K562 (cell line): Measurements from ENCODE around the gene ZNF792. TPM values are rescaled to one million over a fixed set of nuclear protein-coding genes. Genes with fewer than 3 reads are reported as not detected.
"Not testable (repeated sequence)": the region's sequence is repeated elsewhere in the genome, so short reads cannot be mapped to it uniquely, and the experiment has no call there.

Source experiments
- ATAC-seq: fragments of 200-7000 bp; cut with Tn5 transposase; 3 replicates; pipeline ENCODE4 v1.9.1; 2020; ENCODE audit warnings: moderate library complexity
- BruUV-seq: library from RNA; stranded (reverse); fragments of 400-500 nt; replicated peaks from 2 replicates; lab custom pipeline; 2021; lab: Mats Ljungman, UMichigan
- CTCF ChIA-PET: fragments of 300-600 bp; formaldehyde crosslinking; extraction: SDS; loops from one replicate; lab custom pipeline; 2021; ENCODE audit warnings: low intra/inter-chr PET ratio; lab: Yijun Ruan, JAX
- POLR2A ChIA-PET: fragments of 300-600, 350-650 bp; sonication (Branson Sonifier 250); formaldehyde crosslinking; extraction: SDS; loops from one replicate; lab custom pipeline; 2021; ENCODE audit warnings: antibody characterized with exemption, inconsistent platforms; lab: Yijun Ruan, JAX
- DNase-seq, 4 experiments: peaks; one replicate each; pipeline versions ENCODE4 v3.0.0 to v3.0.0-alpha.2; 2011 to 2018; ENCODE audit warnings: low spot score in 3 of 4, mixed read lengths in 3 of 4; ENCODE audit errors: extremely low read depth in 1 of 4
- FAIRE-seq: peaks from 2 replicates; lab custom pipeline; 2011; peaks lifted over from hg19 to GRCh38; lab: Jason Lieb, UNC
- H2AFZ ChIP-seq: 2 replicates; pipeline ENCODE4 v1.6.0; 2011; ENCODE audit warnings: low read depth, low read length, control low read depth, inconsistent platforms
- H3K27ac ChIP-seq: fragments of 200-600 bp; 3 replicates; pipeline ENCODE4 v1.8.0; 2011; ENCODE audit warnings: low read depth, mild to moderate bottlenecking, control low read depth, inconsistent platforms, low read length, moderate library complexity, mixed read lengths; ENCODE audit errors: extremely low read depth
- H3K27me3 ChIP-seq, 2 experiments: fragments of 300-600 bp in 1 of 2; 2 replicates in 1 of 2; 3 replicates in 1 of 2; pipeline versions ENCODE4 v1.6.0 to v1.8.0; 2011; ENCODE audit warnings: inconsistent platforms in 2 of 2, low read length in 2 of 2, mild to moderate bottlenecking in 1 of 2, mixed read lengths in 1 of 2, moderate library complexity in 1 of 2; ENCODE audit not compliant: control insufficient read depth in 2 of 2, insufficient read depth in 2 of 2
- H3K36me3 ChIP-seq: fragments of 300-600 bp; 3 replicates; pipeline ENCODE4 v1.8.0; 2011; ENCODE audit warnings: mild to moderate bottlenecking, low read length, inconsistent platforms; ENCODE audit not compliant: control insufficient read depth, insufficient read depth
- H3K4me1 ChIP-seq, 2 experiments: fragments of 200-600 bp in 1 of 2; replicated peaks in 1 of 2; 2 replicates in 1 of 2; 3 replicates in 1 of 2; pipeline versions ENCODE4 v1.5.1 to v1.8.0; 2011; ENCODE audit warnings: inconsistent platforms in 2 of 2, low read length in 2 of 2, mild to moderate bottlenecking in 1 of 2, mixed read lengths in 1 of 2, moderate library complexity in 1 of 2; ENCODE audit not compliant: control insufficient read depth in 2 of 2, insufficient read depth in 2 of 2
- H3K4me2 ChIP-seq: 2 replicates; pipeline ENCODE4 v1.6.1; 2011; ENCODE audit warnings: low read length, control low read depth, inconsistent platforms, mixed read lengths; ENCODE audit not compliant: insufficient read depth
- H3K4me3 ChIP-seq: fragments of 200-600 bp; sonication (generic), shearing (Covaris generic); 2 replicates; pipeline ENCODE4 v1.5.1; 2016; ENCODE audit warnings: control low read depth, inconsistent platforms
- H3K79me2 ChIP-seq: fragments of 200-600 bp; 3 replicates; pipeline ENCODE4 v1.8.0; 2011; ENCODE audit warnings: low read length, inconsistent platforms; ENCODE audit not compliant: control insufficient read depth, insufficient read depth
- H3K9ac ChIP-seq, 2 experiments: 2 replicates each; pipeline versions ENCODE4 v1.6.0 to v1.6.1; 2011; ENCODE audit warnings: low read depth in 2 of 2, low read length in 2 of 2, control low read depth in 1 of 2, inconsistent platforms in 1 of 2, mild to moderate bottlenecking in 1 of 2, mixed read lengths in 1 of 2; ENCODE audit not compliant: insufficient read depth in 1 of 2
- H3K9me1 ChIP-seq: one replicate; pipeline ENCODE4 v1.6.0; 2011; ENCODE audit warnings: inconsistent platforms, mild to moderate bottlenecking, low read length, moderate library complexity; ENCODE audit not compliant: control insufficient read depth, insufficient read depth
- H3K9me3 ChIP-seq: replicated peaks from 2 replicates; pipeline ENCODE4 v1.5.1; 2011; ENCODE audit warnings: low read depth, low read length, inconsistent platforms; ENCODE audit not compliant: control insufficient read depth, insufficient read depth
- H4K20me1 ChIP-seq: replicated peaks from 2 replicates; pipeline ENCODE4 v1.6.1; 2011; ENCODE audit warnings: low read length, inconsistent platforms, mixed read lengths; ENCODE audit not compliant: control insufficient read depth, insufficient read depth
- CBX1 ChIP-seq: sonication (generic); IDR thresholded peaks from 2 replicates; pipeline ENCODE4 v1.6.1; 2016; ENCODE audit warnings: antibody characterized with exemption, low read depth, mild to moderate bottlenecking
- CBX3 ChIP-seq, 2 experiments: IDR thresholded peaks; 1 replicate in 1 of 2; 2 replicates in 1 of 2; pipeline ENCODE4 v1.6.1; 2012; ENCODE audit warnings: inconsistent platforms in 2 of 2, low read length in 2 of 2, borderline replicate concordance in 1 of 2, control low read depth in 1 of 2
- CBX5 ChIP-seq: IDR thresholded peaks from 2 replicates; pipeline ENCODE4 v1.6.1; 2014; ENCODE audit warnings: low read depth, borderline replicate concordance
- TRIM24 ChIP-seq, 2 experiments: fragments of 450-650 bp; IDR thresholded peaks; 2 replicates each; pipeline ENCODE4 v1.6.1; 2016
- TRIM28 ChIP-seq: fragments of 450-650 bp; IDR thresholded peaks from 2 replicates; pipeline ENCODE4 v1.6.1; 2017
- XRCC3 ChIP-seq: fragments of 450-650 bp; IDR thresholded peaks from 2 replicates; pipeline ENCODE4 v1.6.1; 2017; ENCODE audit warnings: mild to moderate bottlenecking, moderate library complexity
- ZEB2 ChIP-seq: fragments of 450-650 bp; IDR thresholded peaks from 2 replicates; pipeline ENCODE4 v1.6.1; 2016
- ZNF280A ChIP-seq: fragments of 450-650 bp; IDR thresholded peaks from 2 replicates; pipeline ENCODE4 v1.6.1; 2018; ENCODE audit warnings: mild to moderate bottlenecking, low read depth; ENCODE audit not compliant: partially characterized antibody
- ZNF561 ChIP-seq: fragments of 450-650 bp; formaldehyde crosslinking; conservative IDR thresholded peaks from 2 replicates; pipeline ENCODE4 v1.4.0; 2020; ENCODE audit warnings: mild to moderate bottlenecking, moderate library complexity
- WGBS: fragments of 100-300 bp; shearing (Covaris generic); methylation state at CpG from one replicate; pipeline ENCODE4 v1.1.6; 2016; ENCODE audit warnings: low coverage, mixed read lengths; ENCODE audit not compliant: insufficient coverage; ENCODE audit errors: missing lambda C conversion rate; 5-methylcytosine and 5-hydroxymethylcytosine counted together
- in situ Hi-C: fragments of 300-500 bp; cut with MboI; formaldehyde crosslinking; loops from 4 replicates; pipeline ENCODE4 v1.15.0; 2018; ENCODE audit warnings: inconsistent platforms, mixed read lengths
- intact Hi-C: fragments of 100-400 bp; cut with micrococcal nuclease; formaldehyde crosslinking; loops from 2 replicates; pipeline ENCODE4 v1.14.2; 2022
- polyA plus RNA-seq, 8 experiments: library from polyadenylated mRNA; depleted of rRNA in 4 of 8; stranded (reverse) in 5 of 8; unstranded in 3 of 8; fragments of >200 nt; fragmentation: Nextera tagmentation in 2 of 8; fragmentation: Illumina TruSeq in 1 of 8; extraction: Ambion mirVana in 2 of 8; extraction: Trizol in 1 of 8; gene quantifications; 2 replicates each; pipeline versions ENCODE4 v1.2.1 to v1.2.3, GENCODE V29; 2011 to 2014; ENCODE audit warnings: inconsistent platforms in 1 of 8, missing spikeins in 1 of 8
- total RNA-seq, 7 experiments: library from RNA; depleted of rRNA in 6 of 7; stranded (reverse); fragments of >200 nt in 6 of 7; fragmentation: Illumina TruSeq in 2 of 7; extraction: Trizol in 2 of 7; gene quantifications; 2 replicates each; pipeline versions ENCODE4 v1.2.1 to v1.2.3, GENCODE V29; 2011 to 2021; ENCODE audit warnings: low replicate concordance in 1 of 7

ZNF792 gene
- total and polyA plus RNA-seq, 9 of the 15 experiments (the other 6 are each of a cell fraction or from before 2014, with no cell fraction given): 3.3 to 16.5 (median 10.4) TPM

- BruUV-seq, H4K20me1 ChIP-seq, intact Hi-C loops, H2AFZ ChIP-seq, H3K79me2 ChIP-seq, ATAC-seq, in situ Hi-C loops, DNase-seq, H3K36me3 ChIP-seq, H3K9me1 ChIP-seq, FAIRE-seq, H3K4me2 ChIP-seq, H3K4me3 ChIP-seq, H3K27ac ChIP-seq, H3K27me3 ChIP-seq, H3K9ac ChIP-seq, CTCF ChIA-PET: not testable (repeated sequence)
- TF ChIP-seq CBX1: peak; percentile 63; the same call in 1 of the 2 replicates
- peak; percentile 71; the same call in 1 of the 2 replicates for TF ChIP-seq ZNF561 (CRISPR knock-in tag)
- TF ChIP-seq ZNF280A: peak; percentile 95
- TF ChIP-seq TRIM28: peak; percentile 97
- TF ChIP-seq ZEB2: 0 out of 2 replicates have a peak, but pooled peaks have one; percentile 32
- TF ChIP-seq CBX5: peak; percentile 94
- peak; percentile 87; the same call in 1 of the 2 replicates for TF ChIP-seq XRCC3
- peak in 1 of 2 experiments; percentile 44; a peak in 1 of 4 replicates for TF ChIP-seq TRIM24 (IDR thresholded peaks at IDR 0.05)
- TF ChIP-seq CBX3 (IDR thresholded peaks at IDR 0.05; ENCODE audit: borderline replicate concordance in 1 of 2, low read length in 2 of 2): peak in 1 of 2 experiments; percentile 97; a peak in 2 of 3 replicates
- POLR2A ChIA-PET: interaction anchor here (0.6 to 1.3 kb wide), 3 partner anchors 29 to 511 kb away, joined by 3 to 4 read pairs (median 3); no protein-coding TSS in a partner anchor
- H3K9me3 ChIP-seq: peaks cover 25% of the 10 kb centered on the region
- WGBS: 42% methylated on average over 3 of the region's 3 CpGs
- H3K4me1 ChIP-seq: peaks cover 0 to 15% of the 10 kb centered on the region in 2 experiments; a peak in 3 of 5 replicates
Observed at GRCh38 chr19:34917144-34917543, 46.9 kb downstream of the ZNF792 start.
